Activated T-cell treated with anti-CD3 and anti-CD28 coated beads, Interleukin-2, amount 50 U/mL, for 24 hours (primary cell): ENCODE data around the gene MREG.
A peak's percentile ranks its signal among the peaks of the same experiment; 100 is the strongest.
"Not testable (repeated sequence)": the region's sequence is repeated elsewhere in the genome, so short reads cannot be mapped to it uniquely, and the experiment has no call there.

Experiments used
- DNase-seq: peaks from one replicate; pipeline ENCODE4 v3.0.0-alpha.2; 2020
- H3K27ac Mint-ChIP-seq: 2 replicates; pipeline ENCODE4 v1.8.0; 2020; ENCODE audit warnings: mild to moderate bottlenecking, mixed read lengths
- H3K27me3 Mint-ChIP-seq: 2 replicates; pipeline ENCODE4 v1.8.0; 2020; ENCODE audit warnings: mixed read lengths
- H3K36me3 Mint-ChIP-seq: 2 replicates; pipeline ENCODE4 v1.8.0; 2020; ENCODE audit warnings: low read depth, mixed read lengths
- H3K4me1 Mint-ChIP-seq: 2 replicates; pipeline ENCODE4 v1.8.0; 2020; ENCODE audit warnings: low read depth, mixed read lengths
- H3K4me3 Mint-ChIP-seq: 2 replicates; pipeline ENCODE4 v1.8.0; 2020; ENCODE audit warnings: mild to moderate bottlenecking, moderate library complexity, mixed read lengths
- H3K9me3 Mint-ChIP-seq: 2 replicates; pipeline ENCODE4 v1.8.0; 2020; ENCODE audit warnings: mixed read lengths

Gene MREG

DNA sequence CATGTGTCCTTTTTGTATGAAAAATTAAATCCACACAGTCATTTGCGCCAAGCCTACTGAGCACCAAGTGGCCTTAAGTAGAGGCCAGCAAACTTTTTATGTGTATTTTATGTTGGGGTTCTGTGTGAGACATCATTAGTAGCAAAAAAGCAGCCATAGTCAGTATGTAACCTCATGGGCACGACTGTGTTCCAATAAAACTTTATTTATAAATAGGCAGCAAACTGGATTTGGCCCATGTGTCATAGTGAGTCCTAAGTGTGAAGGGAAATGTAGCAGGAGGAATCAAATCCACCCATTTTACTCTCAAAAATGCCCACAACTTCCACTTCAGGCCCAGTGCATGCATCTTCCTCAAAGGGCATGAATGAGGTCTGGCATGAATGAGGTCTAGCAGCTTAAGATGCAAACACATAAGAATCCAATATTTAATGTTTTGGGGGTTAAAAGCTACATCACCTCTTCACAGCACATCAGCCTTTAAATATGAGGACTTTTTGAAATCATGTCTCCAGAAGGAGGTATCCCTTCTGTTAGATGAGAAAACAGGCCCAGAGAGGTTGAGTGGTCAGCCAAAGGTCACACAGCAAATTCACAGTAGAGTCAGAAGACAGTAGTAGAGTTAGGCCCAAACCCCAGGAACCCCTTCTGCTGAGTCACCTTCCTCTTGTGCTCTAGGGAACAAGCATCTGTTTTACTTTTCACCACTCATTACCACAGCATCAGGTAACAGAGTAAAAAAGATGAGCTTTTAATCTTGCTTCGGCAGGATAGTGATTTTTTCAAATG is 45.6 kb downstream of the MREG start:
- H3K27me3 Mint-ChIP-seq, result no peaks in the 10 kb centered on the region
- H3K4me3 Mint-ChIP-seq, result no peak overlapping the region
- no peaks in the 10 kb centered on the region for H3K9me3 Mint-ChIP-seq
- peaks cover 42% of the 10 kb centered on the region for H3K4me1 Mint-ChIP-seq
- H3K36me3 Mint-ChIP-seq, result peaks cover 14% of the 10 kb centered on the region
- DNase-seq, result no peak
- peak overlapping the region; percentile 66 for H3K27ac Mint-ChIP-seq

DNA sequence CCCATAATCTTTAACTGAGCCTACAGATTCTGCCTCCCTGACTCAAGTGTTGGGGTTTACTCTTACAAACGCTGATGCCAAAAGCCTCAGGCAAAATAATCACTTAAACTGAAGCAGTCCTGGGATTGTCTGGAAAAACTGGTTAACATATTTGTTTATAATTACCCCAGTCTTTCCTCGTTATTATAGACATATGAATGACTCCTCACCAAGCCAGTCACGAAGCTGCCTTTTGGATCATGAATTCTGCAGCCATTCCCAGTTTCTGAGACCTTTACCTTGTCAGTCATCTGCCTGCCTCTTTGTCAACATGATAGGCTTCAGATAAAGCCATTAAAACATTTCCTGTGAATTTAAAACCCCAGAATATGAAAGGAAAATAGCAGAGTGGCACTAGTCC is 46.4 kb downstream of the MREG start:
- Mint-ChIP-seq H3K4me1 (peaks cover 42% of the 10 kb centered on the region), H3K9me3 (no peaks in the 10 kb centered on the region), H3K27ac (no peak overlapping the region), H3K36me3 (peaks cover 18% of the 10 kb centered on the region), H3K27me3 (no peaks in the 10 kb centered on the region), H3K4me3 (no peak overlapping the region)
- DNase-seq, result no peak

DNA sequence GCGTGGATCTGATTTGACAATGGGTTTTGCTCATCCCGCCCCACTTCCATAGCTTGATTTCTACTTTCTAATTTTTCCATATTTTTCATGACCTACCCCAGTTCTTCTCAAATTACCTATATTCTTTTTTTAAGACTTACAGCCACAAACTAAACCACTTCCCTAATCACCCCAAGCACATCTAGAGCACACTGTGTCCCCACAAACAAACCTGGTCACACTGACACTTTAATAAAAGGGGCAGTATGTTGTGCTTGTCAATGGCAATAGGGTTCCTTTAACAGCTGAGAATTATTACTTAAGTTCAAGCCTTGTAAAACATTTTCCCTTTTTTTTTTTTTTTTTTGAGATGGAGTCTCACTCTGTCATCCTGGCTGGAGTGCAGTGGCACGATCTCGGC is 47.1 kb downstream of the MREG start:
- H3K36me3 Mint-ChIP-seq, result peaks cover 13% of the 10 kb centered on the region
- no peaks in the 10 kb centered on the region for H3K9me3 Mint-ChIP-seq
- H3K4me1 Mint-ChIP-seq, result peaks cover 38% of the 10 kb centered on the region
- H3K27ac Mint-ChIP-seq, result no peak overlapping the region
- no peak for DNase-seq
- no peaks in the 10 kb centered on the region for H3K27me3 Mint-ChIP-seq
- no peak overlapping the region for H3K4me3 Mint-ChIP-seq

DNA sequence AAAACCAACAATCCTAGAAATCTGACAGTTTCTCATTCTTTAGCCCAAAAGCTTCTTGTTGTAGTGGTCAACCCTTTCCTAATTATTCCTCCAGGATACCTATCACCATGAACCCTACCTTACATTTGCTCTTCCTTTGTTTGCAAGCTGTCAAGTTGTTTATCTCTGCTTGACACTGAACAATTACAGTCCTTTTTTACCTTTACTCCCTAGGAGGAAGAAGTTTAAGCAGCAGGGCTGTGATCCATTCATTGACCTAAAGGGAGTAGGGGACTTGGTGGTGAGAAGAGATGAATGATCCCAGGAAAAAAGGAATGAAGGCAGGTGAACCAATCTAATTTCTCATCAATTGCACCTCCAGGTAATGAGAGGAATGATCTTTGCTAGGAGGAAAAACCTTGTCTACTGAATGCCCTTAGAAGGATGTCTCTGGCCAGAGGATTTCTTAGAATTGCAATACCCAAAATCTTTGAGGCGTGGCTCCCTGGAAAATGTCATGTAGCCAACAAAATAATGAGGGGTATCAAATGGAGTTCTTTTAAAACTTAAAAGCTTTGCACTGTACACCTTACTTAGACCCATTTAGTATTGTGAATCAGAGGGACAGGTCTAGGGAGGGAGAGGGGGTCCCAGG is 47.7 kb downstream of the MREG start:
- H3K4me3 Mint-ChIP-seq, result no peak overlapping the region
- no peaks in the 10 kb centered on the region for H3K9me3 Mint-ChIP-seq
- peaks cover 31% of the 10 kb centered on the region for H3K4me1 Mint-ChIP-seq
- no peak for DNase-seq
- peaks cover 10% of the 10 kb centered on the region for H3K36me3 Mint-ChIP-seq
- no peak overlapping the region for H3K27ac Mint-ChIP-seq
- no peaks in the 10 kb centered on the region for H3K27me3 Mint-ChIP-seq

DNA sequence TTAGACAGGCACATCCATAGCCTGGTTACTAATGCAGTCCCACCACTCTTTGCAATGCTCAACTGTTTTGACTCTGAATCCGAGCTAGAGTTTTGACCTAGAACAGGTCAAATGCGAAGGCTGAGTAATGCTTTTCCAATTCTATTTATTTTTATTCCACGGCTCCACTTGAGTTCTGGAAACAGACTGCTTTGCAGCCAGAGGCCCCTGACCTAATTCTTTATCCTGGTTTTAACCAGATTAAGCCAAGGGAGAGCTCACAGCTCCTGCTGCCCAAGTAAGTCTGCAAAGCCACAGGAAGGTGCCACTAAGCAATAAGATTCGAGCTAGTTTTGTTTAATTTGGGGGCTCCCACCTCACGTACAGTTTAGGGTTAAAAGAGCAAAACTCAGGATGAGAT is 51.4 kb downstream of the MREG start:
- no peak overlapping the region for H3K4me3 Mint-ChIP-seq
- no peak overlapping the region for H3K27ac Mint-ChIP-seq
- H3K36me3 Mint-ChIP-seq, result peaks cover 22% of the 10 kb centered on the region
- no peaks in the 10 kb centered on the region for H3K9me3 Mint-ChIP-seq
- DNase-seq, result no peak
- H3K4me1 Mint-ChIP-seq, result peaks cover 9% of the 10 kb centered on the region
- no peaks in the 10 kb centered on the region for H3K27me3 Mint-ChIP-seq

DNA sequence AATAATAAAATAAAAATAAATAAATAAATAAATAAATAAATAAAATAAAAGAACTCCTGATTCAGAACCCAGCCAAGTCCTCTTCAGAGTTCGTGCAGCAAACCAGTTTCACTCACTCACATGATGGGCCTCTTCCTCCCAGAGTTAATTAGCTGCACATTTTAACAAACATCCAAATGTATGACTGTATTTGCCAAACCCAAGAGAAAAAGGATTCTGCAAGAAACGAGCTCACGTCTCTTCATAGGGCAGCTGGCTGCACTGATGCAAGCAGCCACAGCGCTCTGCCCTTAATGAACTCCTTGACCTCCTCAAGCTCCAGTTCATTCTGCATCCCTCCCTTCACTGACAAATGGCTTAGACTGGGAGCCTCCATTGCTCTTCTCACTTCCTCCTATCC is 55.1 kb downstream of the MREG start:
- H3K9me3 Mint-ChIP-seq, result no peaks in the 10 kb centered on the region
- no peak overlapping the region for H3K27ac Mint-ChIP-seq
- H3K4me1 Mint-ChIP-seq, result no peaks in the 10 kb centered on the region
- H3K36me3 Mint-ChIP-seq, result peaks cover 22% of the 10 kb centered on the region
- no peaks in the 10 kb centered on the region for H3K27me3 Mint-ChIP-seq
- no peak for DNase-seq
- H3K4me3 Mint-ChIP-seq, result no peak overlapping the region

DNA sequence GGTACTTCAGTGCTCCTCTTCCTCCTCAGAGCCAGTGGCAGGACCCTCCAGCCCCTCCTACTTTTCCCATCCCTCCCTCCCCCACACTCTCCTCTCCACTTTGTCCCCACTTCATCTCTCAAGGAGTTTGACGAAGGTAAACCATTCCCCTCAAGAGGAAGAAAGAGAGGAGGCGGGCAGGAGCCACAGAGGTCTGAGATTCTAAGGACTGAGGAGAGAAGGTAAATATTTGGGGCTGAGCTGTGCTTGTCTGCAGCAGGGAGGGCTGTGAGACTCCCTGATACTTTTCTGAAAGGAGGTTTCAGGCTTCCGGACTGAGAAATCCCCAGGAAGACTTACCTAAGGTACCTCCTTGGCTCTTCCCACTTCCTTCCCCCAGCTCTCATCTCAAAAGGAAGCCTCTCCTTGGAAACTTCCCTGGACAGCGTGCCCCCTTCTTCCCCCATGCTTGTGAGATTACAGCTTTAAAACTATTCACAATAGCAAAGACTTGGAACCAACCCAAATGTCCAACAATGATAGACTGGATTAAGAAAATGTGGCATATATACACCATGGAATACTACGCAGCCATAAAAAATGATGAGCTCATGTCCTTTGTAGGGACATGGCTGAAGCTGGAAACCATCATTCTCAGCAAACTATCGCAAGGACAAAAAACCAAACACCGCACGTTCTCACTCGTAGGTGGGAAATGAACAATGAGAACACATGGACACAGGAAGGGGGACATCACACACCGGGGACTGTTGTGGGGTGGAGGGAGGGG is 55.8 kb downstream of the MREG start:
- not testable (repeated sequence) for H3K27me3 Mint-ChIP-seq, H3K4me3 Mint-ChIP-seq, H3K9me3 Mint-ChIP-seq, H3K4me1 Mint-ChIP-seq, H3K27ac Mint-ChIP-seq, DNase-seq
- peaks cover 21% of the 10 kb centered on the region for H3K36me3 Mint-ChIP-seq

DNA sequence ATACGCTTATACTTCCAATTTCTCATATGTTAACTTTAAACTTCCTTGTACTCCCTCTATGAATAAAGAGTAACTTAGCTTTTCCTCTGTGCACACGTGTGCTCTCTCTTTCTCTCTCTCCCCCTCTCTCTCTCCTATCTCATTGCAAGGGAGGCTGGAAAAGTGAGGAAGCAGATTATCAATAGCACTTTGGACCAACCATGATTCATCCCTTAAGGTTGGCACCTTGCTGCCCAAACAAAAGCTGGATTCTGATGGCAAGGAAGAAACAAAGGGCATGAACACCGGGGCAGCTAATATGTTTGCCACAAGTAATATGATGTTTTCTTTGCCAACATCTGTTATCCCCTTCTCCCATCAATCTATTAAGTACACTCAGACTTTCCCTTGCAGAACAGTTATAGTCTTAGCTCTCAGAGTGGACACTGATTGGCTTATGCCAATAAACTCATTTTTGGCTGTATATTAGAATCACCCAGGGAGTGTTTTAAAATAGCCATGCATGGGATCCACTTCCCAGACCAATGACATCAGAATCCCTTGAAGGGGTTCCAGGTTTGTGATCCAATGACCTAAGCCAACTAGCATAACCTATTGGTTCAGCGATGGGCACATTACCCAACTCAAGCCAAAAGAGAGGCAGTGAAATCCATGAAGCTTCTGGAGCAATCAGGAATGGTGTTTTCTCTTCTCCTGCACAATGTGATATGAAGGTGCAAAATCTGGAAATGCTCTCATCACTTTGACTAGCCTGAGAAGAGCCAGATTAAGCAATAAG is 60.3 kb downstream of the MREG start:
- Mint-ChIP-seq H3K36me3 (peaks cover 3% of the 10 kb centered on the region), H3K9me3 (no peaks in the 10 kb centered on the region)

DNA sequence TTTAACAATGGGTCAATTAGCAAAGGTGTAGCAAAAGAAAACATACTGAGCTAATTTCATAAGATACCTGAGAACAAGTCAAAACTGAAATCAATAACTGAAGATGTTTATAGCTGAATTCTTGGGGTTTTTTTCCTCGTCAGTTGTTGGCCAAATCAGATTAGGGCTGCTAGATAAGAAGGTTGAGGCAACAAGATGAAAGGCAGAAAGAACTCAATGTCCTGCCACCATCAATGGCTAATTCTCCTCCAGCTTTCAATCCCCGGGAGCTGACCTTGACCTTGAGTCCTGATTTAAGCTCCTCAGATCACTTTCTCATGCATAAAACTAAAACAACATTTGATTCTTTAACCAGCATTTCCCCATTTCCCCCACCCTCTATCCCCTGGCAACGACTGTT is 61.8 kb downstream of the MREG start:
- Mint-ChIP-seq H3K4me1 (peaks cover 5% of the 10 kb centered on the region), H3K27ac (no peak overlapping the region), H3K36me3 (no peaks in the 10 kb centered on the region), H3K27me3 (no peaks in the 10 kb centered on the region), H3K9me3 (no peaks in the 10 kb centered on the region), H3K4me3 (no peak overlapping the region)
- DNase-seq, result no peak

More for the DNA sequence above, 60.3 kb downstream of the MREG start:
- DNase-seq, result no peak
- peaks cover 5% of the 10 kb centered on the region for H3K4me1 Mint-ChIP-seq
- no peak overlapping the region for H3K4me3 Mint-ChIP-seq
- no peak overlapping the region for H3K27ac Mint-ChIP-seq
- no peaks in the 10 kb centered on the region for H3K27me3 Mint-ChIP-seq

DNA sequence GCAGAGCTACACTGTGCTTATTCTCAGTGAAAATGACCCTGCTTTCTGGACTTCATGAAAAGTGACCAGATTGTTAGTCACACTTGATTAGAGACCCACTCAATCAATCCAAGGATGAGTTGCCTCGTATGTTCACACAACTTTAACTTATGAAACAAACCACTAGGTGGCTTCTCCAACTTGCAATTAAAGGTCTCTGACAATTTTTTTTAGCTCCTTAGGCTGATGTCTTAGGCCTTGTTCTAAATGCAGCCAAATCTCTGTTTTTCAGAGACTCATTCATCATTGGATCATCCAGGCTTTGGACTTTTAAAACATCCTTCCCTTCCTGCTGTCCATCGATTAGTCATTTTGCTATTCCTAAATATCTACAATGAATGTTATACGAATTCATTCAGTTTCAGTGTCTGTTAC is 63.4 kb downstream of the MREG start:
- peaks cover 5% of the 10 kb centered on the region for H3K4me1 Mint-ChIP-seq
- no peak overlapping the region for H3K4me3 Mint-ChIP-seq
- no peak for DNase-seq
- no peak overlapping the region for H3K27ac Mint-ChIP-seq
- H3K27me3 Mint-ChIP-seq, result no peaks in the 10 kb centered on the region
- H3K9me3 Mint-ChIP-seq, result no peaks in the 10 kb centered on the region
- peaks cover 12% of the 10 kb centered on the region for H3K36me3 Mint-ChIP-seq

DNA sequence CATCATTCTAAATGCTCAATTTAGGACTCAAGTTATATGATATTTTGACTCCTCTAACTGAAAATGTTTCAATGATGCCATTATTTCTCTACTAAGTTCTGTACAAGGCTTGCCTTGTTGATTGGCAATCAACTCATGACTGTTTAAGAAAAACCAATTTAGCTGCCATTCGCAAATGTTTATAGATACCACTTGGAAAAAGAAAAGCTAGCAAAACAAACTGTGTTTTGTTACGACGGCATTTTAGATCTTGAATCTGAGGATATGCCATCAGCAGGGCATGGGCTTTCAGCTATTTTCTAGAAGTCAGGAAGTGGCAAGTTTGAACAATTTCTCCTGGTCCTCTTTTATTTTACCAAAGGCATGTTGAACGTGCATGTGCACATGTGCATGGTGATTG is 65.3 kb downstream of the MREG start:
- H3K4me3 Mint-ChIP-seq, result no peak overlapping the region
- H3K27ac Mint-ChIP-seq, result no peak overlapping the region

DNA sequence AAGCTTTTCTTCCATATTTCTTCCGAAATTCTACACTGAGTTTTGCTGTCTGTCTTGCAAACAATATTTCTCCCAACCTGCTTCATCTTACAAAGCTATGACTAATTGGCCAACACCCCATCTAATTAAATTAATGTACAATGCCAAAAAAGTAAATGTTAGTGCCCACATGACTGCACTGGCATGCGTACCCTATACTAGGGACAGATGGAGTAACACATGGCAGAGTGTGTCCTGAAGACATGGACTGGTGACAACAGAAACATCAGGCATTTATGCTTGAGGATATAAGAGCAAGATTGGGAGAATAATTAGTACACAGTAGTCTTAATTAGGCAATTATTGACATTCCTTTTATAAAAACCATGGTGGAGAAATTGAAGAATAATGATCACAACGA is 66.8 kb downstream of the MREG start:
- Mint-ChIP-seq H3K36me3 (peaks cover 30% of the 10 kb centered on the region), H3K27me3 (no peaks in the 10 kb centered on the region), H3K4me3 (no peak overlapping the region), H3K27ac (no peak overlapping the region), H3K9me3 (no peaks in the 10 kb centered on the region), H3K4me1 (peaks cover 5% of the 10 kb centered on the region)
- DNase-seq, result no peak

More for the DNA sequence above, 65.3 kb downstream of the MREG start:
- H3K4me1 Mint-ChIP-seq, result peaks cover 5% of the 10 kb centered on the region
- H3K36me3 Mint-ChIP-seq, result peaks cover 24% of the 10 kb centered on the region
- DNase-seq, result no peak
- H3K27me3 Mint-ChIP-seq, result no peaks in the 10 kb centered on the region
- H3K9me3 Mint-ChIP-seq, result no peaks in the 10 kb centered on the region

DNA sequence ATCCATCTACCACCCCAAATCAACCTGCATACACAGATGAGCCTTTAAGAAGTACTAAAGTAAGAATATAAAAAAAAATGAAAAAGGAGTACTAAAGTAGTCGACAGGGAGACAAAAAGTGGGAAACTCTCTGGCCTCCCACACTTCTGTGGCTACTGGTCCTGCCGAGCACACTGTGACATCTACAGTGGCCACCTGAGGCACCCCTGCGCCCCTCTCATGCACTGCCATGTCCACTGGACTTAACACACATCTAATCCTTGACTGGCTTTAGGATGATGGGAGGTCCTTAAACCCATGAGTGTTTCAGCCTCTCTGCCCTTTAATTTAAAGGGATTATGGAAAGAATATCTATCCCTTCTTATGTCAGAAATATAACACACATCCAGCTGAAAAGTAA is 71.2 kb downstream of the MREG start:
- H3K4me3 Mint-ChIP-seq, result no peak overlapping the region
- peaks cover 35% of the 10 kb centered on the region for H3K36me3 Mint-ChIP-seq
- no peaks in the 10 kb centered on the region for H3K4me1 Mint-ChIP-seq
- DNase-seq, result no peak
- no peaks in the 10 kb centered on the region for H3K9me3 Mint-ChIP-seq
- no peaks in the 10 kb centered on the region for H3K27me3 Mint-ChIP-seq
- no peak overlapping the region for H3K27ac Mint-ChIP-seq

DNA sequence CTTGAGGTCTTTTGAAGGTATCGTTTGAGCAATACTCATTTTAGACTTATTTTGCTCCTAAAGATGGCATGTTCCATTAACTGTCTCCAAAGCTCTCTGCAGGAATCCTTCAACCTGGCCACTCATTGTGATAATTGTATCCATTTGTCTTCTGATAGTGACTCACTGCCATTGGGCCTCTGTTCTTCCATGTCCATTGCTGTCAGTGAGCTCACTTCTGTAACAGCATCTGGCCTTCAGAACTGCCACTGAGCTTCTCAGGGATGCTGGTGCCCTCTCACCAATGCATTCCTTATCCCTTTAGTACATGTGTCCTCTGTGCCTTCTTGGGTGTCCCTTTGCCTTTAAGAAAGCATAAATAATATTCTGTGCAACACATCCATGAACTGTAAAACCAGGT is 71.6 kb downstream of the MREG start:
- Mint-ChIP-seq H3K9me3 (no peaks in the 10 kb centered on the region), H3K4me1 (no peaks in the 10 kb centered on the region), H3K27ac (no peak overlapping the region), H3K27me3 (no peaks in the 10 kb centered on the region), H3K36me3 (peaks cover 35% of the 10 kb centered on the region), H3K4me3 (no peak overlapping the region)
- DNase-seq, result no peak
